Smooth muscle cell (in vitro differentiated cells): ENCODE measurements around the gene UBA6. TPM values are rescaled to one million over a fixed set of nuclear protein-coding genes. Genes with fewer than 3 reads are reported as not detected.

Experiments
- DNase-seq: peaks from one replicate; lab custom pipeline; 2025; ENCODE audit not compliant: unreplicated experiment; lab: John Stamatoyannopoulos, UW
- H2AFZ ChIP-seq: fragments of 200-600 bp; sonication (generic); 2 replicates; pipeline ENCODE4 v1.6.0; 2016; ENCODE audit warnings: antibody characterized with exemption, low read depth, mild to moderate bottlenecking
- H3F3A ChIP-seq: fragments of 200-600 bp; sonication (generic); 2 replicates; pipeline ENCODE4 v1.6.0; 2017; ENCODE audit warnings: antibody characterized with exemption, low read depth
- H3K27ac ChIP-seq: fragments of 200-600 bp; sonication (generic); 2 replicates; pipeline ENCODE4 v1.5.1; 2016; ENCODE audit warnings: low read depth, mild to moderate bottlenecking
- H3K27me3 ChIP-seq: fragments of 200-600 bp; sonication (generic); 2 replicates; pipeline ENCODE4 v1.6.1; 2016; ENCODE audit warnings: low read depth, mild to moderate bottlenecking
- H3K36me3 ChIP-seq: fragments of 200-600 bp; sonication (generic); 2 replicates; pipeline ENCODE4 v1.5.1; 2016; ENCODE audit warnings: low read depth
- H3K4me1 ChIP-seq: fragments of 200-600 bp; sonication (generic); 2 replicates; pipeline ENCODE4 v1.5.1; 2016; ENCODE audit warnings: low read depth
- H3K4me2 ChIP-seq: fragments of 200-600 bp; sonication (generic); 2 replicates; pipeline ENCODE4 v1.6.0; 2016; ENCODE audit warnings: mild to moderate bottlenecking
- H3K4me3 ChIP-seq: fragments of 200-600 bp; sonication (generic); 2 replicates; pipeline ENCODE4 v1.5.1; 2016; ENCODE audit warnings: mild to moderate bottlenecking
- H3K79me2 ChIP-seq: fragments of 200-600 bp; sonication (generic); 2 replicates; pipeline ENCODE4 v1.6.0; 2016; ENCODE audit warnings: low read depth, mild to moderate bottlenecking
- H3K9ac ChIP-seq: fragments of 200-600 bp; sonication (generic); 2 replicates; pipeline ENCODE4 v1.6.0; 2016; ENCODE audit warnings: low read depth
- H3K9me3 ChIP-seq: fragments of 200-600 bp; sonication (generic); replicated peaks from 2 replicates; pipeline ENCODE4 v1.5.1; 2016; ENCODE audit warnings: low read depth
- H4K20me1 ChIP-seq: fragments of 200-600 bp; sonication (generic); 2 replicates; pipeline ENCODE4 v1.6.0; 2016; ENCODE audit warnings: low read depth
- WGBS: methylation state at CpG from one replicate; pipeline ENCODE4 v1.1.7; 2016; ENCODE audit warnings: low lambda C conversion rate; 5-methylcytosine and 5-hydroxymethylcytosine counted together
- polyA plus RNA-seq: library from polyadenylated mRNA; unstranded; fragments of >200 nt; fragmentation: Nextera tagmentation; extraction: Ambion mirVana; gene quantifications from 2 replicates; pipeline ENCODE4 v1.2.1, GENCODE V29; 2016
- total RNA-seq: library from RNA; depleted of rRNA; stranded (reverse); fragments of >200 nt; gene quantifications from 2 replicates; pipeline ENCODE4 v1.2.3, GENCODE V29; 2014
- TF ChIP-seq, protein P1 (sequence below): fragments of 200-600 bp; sonication (generic); IDR thresholded peaks from 2 replicates; pipeline ENCODE4 v1.5.1; 2017; ENCODE audit warnings: borderline replicate concordance, mild to moderate bottlenecking, antibody characterized with exemption; ENCODE audit not compliant: insufficient read depth, poor library complexity, severe bottlenecking

Gene UBA6
- total and polyA plus RNA-seq, 2 experiments from 2014 or later: 15.7 to 271 TPM

DNA sequence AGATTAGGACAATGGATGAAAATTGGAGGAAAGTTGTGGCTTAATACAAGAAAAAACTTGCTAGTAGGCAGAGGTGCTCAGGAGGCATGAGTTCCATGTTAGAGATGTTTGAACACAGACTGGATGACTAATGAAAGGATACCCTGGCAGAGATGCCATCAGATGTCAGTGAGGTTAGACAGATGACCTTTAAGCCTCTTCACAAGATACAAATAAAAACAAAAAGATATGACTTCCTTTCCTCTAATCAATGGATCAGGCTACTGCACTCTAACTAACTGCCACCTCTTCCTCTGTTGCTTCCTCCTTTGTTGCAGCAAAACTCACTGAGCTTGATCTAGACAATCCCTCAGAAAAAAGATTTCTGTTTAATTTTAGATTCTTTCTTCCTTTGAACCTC, 127.8 kb downstream of the UBA6 start:
- Histone ChIP-seq H3K27ac (no peak overlapping the region), H2AFZ (no peak overlapping the region), H3K4me2 (no peak overlapping the region), H3K36me3 (no peaks in the 10 kb centered on the region), H3K27me3 (no peaks in the 10 kb centered on the region), H3K79me2 (no peaks in the 10 kb centered on the region), H3K9ac (no peak overlapping the region), H3K9me3 (no peaks in the 10 kb centered on the region), H3F3A (no peaks in the 10 kb centered on the region), H4K20me1 (no peaks in the 10 kb centered on the region), H3K4me1 (no peaks in the 10 kb centered on the region), H3K4me3 (no peak overlapping the region)
- DNase-seq: no peak
- TF ChIP-seq, protein P1, sequence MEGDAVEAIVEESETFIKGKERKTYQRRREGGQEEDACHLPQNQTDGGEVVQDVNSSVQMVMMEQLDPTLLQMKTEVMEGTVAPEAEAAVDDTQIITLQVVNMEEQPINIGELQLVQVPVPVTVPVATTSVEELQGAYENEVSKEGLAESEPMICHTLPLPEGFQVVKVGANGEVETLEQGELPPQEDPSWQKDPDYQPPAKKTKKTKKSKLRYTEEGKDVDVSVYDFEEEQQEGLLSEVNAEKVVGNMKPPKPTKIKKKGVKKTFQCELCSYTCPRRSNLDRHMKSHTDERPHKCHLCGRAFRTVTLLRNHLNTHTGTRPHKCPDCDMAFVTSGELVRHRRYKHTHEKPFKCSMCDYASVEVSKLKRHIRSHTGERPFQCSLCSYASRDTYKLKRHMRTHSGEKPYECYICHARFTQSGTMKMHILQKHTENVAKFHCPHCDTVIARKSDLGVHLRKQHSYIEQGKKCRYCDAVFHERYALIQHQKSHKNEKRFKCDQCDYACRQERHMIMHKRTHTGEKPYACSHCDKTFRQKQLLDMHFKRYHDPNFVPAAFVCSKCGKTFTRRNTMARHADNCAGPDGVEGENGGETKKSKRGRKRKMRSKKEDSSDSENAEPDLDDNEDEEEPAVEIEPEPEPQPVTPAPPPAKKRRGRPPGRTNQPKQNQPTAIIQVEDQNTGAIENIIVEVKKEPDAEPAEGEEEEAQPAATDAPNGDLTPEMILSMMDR: no peak

GRCh38 chr4:67571975-67572374, 129.0 kb downstream of the UBA6 start:
- Histone ChIP-seq H3K4me2 (no peak overlapping the region), H4K20me1 (no peaks in the 10 kb centered on the region), H2AFZ (peak overlapping the region; percentile 21), H3K9me3 (no peaks in the 10 kb centered on the region), H3K36me3 (no peaks in the 10 kb centered on the region), H3K27ac (no peak overlapping the region), H3K4me1 (no peaks in the 10 kb centered on the region), H3F3A (no peaks in the 10 kb centered on the region), H3K4me3 (no peak overlapping the region), H3K79me2 (no peaks in the 10 kb centered on the region), H3K9ac (no peak overlapping the region), H3K27me3 (no peaks in the 10 kb centered on the region)
- 50% methylated on average over 1 of the region's 1 CpG for WGBS
- TF ChIP-seq, protein P1: no peak
- no peak for DNase-seq

GRCh38 chr4:67570537-67570936, 130.4 kb downstream of the UBA6 start:
- no peak overlapping the region for H3K4me2 ChIP-seq
- no peak overlapping the region for H3K4me3 ChIP-seq
- no peaks in the 10 kb centered on the region for H3K9me3 ChIP-seq
- H2AFZ ChIP-seq: no peak overlapping the region
- TF ChIP-seq, protein P1: no peak
- H3K4me1 ChIP-seq: no peaks in the 10 kb centered on the region
- DNase-seq: no peak
- H3K36me3 ChIP-seq: no peaks in the 10 kb centered on the region
- WGBS: 100% methylated on average over 1 of the region's 1 CpG
- no peak overlapping the region for H3K27ac ChIP-seq
- no peaks in the 10 kb centered on the region for H3K27me3 ChIP-seq
- H3K9ac ChIP-seq: no peak overlapping the region
- no peaks in the 10 kb centered on the region for H3K79me2 ChIP-seq
- H3F3A ChIP-seq: no peaks in the 10 kb centered on the region
- no peaks in the 10 kb centered on the region for H4K20me1 ChIP-seq

DNA sequence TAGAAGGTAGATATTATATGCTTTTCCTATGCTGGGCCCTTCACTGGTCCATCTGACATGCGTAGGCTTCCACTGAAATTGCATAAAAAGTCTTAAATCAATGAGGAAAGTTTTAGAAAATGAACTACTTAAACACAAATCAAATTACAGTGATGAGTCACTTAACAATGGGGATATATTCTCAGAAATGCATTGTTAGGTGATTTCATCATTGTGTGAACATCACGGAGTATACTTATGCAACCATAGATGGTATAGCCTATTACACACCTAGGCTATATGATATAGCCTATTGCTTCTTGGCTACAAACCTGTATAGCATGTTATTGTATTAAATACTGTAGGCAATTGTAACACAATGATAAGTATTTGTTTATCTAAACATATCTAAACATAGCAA, 132.1 kb downstream of the UBA6 start:
- Histone ChIP-seq H2AFZ (no peak overlapping the region), H3K79me2 (no peaks in the 10 kb centered on the region), H3K27me3 (no peaks in the 10 kb centered on the region), H3F3A (no peaks in the 10 kb centered on the region), H3K9ac (no peak overlapping the region), H3K27ac (no peak overlapping the region), H3K4me1 (no peaks in the 10 kb centered on the region), H3K4me2 (no peak overlapping the region), H3K36me3 (no peaks in the 10 kb centered on the region), H4K20me1 (no peaks in the 10 kb centered on the region), H3K9me3 (no peaks in the 10 kb centered on the region), H3K4me3 (no peak overlapping the region)
- DNase-seq: no peak
- TF ChIP-seq, protein P1: no peak
- WGBS: 63% methylated on average over 2 of the region's 2 CpGs
